DMS 273 treated with DMSO at 0.1 percent for 48 hours (cell line): ENCODE measurements around the gene CYP4A22.
A peak's percentile ranks its signal among the peaks of the same experiment; 100 is the strongest.
"Not testable (repeated sequence)": the region's sequence is repeated elsewhere in the genome, so short reads cannot be mapped to it uniquely, and the experiment has no call there.

Source experiments
- DNase-seq: peaks from one replicate; lab custom pipeline; 2025; lab: John Stamatoyannopoulos, UW

Gene CYP4A22

GRCh38 chr1:47137198-47137597, at the start of gene CYP4A22:
Gene CYP4A22, plus strand, starts transcription at chr1:47137441. Its CDS starts 45 bp downstream, at chr1:47137486.
- no peak for DNase-seq

GRCh38 chr1:47089356-47089755, 47.9 kb upstream of the CYP4A22 start:
- not testable (repeated sequence) for DNase-seq

- DNase-seq, result not testable (repeated sequence)
Observed at GRCh38 chr1:47091476-47091875, 45.8 kb upstream of the CYP4A22 start.

- no peak for DNase-seq
Observed at GRCh38 chr1:47104816-47105215, 32.4 kb upstream of the CYP4A22 start.

- DNase-seq, result no peak
Observed at GRCh38 chr1:47106792-47107191, 30.4 kb upstream of the CYP4A22 start.

- not testable (repeated sequence) for DNase-seq
Observed at GRCh38 chr1:47107851-47108574, 29.2 kb upstream of the CYP4A22 start.

- DNase-seq, result not testable (repeated sequence)
Observed at GRCh38 chr1:47109482-47109881, 27.8 kb upstream of the CYP4A22 start.

- no peak for DNase-seq
Observed at GRCh38 chr1:47113178-47113577, 24.1 kb upstream of the CYP4A22 start.

GRCh38 chr1:47121039-47121438, 16.2 kb upstream of the CYP4A22 start:
- not testable (repeated sequence) for DNase-seq

- DNase-seq, result not testable (repeated sequence)
Observed at GRCh38 chr1:47124834-47125233, 12.4 kb upstream of the CYP4A22 start.

- DNase-seq, result not testable (repeated sequence)
Observed at GRCh38 chr1:47126997-47127396, 10.2 kb upstream of the CYP4A22 start.

GRCh38 chr1:47128221-47128620, 9.0 kb upstream of the CYP4A22 start:
- DNase-seq, result no peak

GRCh38 chr1:47128854-47129253, 8.4 kb upstream of the CYP4A22 start:
- DNase-seq, result not testable (repeated sequence)

GRCh38 chr1:47129489-47130230, 7.6 kb upstream of the CYP4A22 start:
- DNase-seq, result not testable (repeated sequence)

- not testable (repeated sequence) for DNase-seq
Observed at GRCh38 chr1:47132665-47133064, 4.6 kb upstream of the CYP4A22 start.

GRCh38 chr1:47137925-47138615, 829 bp downstream of the CYP4A22 start:
- no peak for DNase-seq

GRCh38 chr1:47140358-47140757, 3.1 kb downstream of the CYP4A22 start:
- not testable (repeated sequence) for DNase-seq

GRCh38 chr1:47143654-47144053, 6.4 kb downstream of the CYP4A22 start:
- not testable (repeated sequence) for DNase-seq

GRCh38 chr1:47146495-47146894, 9.3 kb downstream of the CYP4A22 start:
- not testable (repeated sequence) for DNase-seq

GRCh38 chr1:47147047-47147785, 10.0 kb downstream of the CYP4A22 start:
- DNase-seq, result no peak

- DNase-seq, result peak; percentile 15
Observed at GRCh38 chr1:47149162-47149561, 11.9 kb downstream of the CYP4A22 start.

GRCh38 chr1:47156457-47156856, 19.2 kb downstream of the CYP4A22 start:
- DNase-seq, result not testable (repeated sequence)
